ENCODE measurements around the gene GLS. TPM values are rescaled to one million over a fixed set of nuclear protein-coding genes. Genes with fewer than 3 reads are reported as not detected.
A peak's percentile ranks its signal among the peaks of the same experiment; 100 is the strongest.

GLS gene
- total and polyA plus RNA-seq, 2 of the 13 experiments (the other 11 are each of a cell fraction or from before 2014, with no cell fraction given): 78.6 to 183 TPM

DNA sequence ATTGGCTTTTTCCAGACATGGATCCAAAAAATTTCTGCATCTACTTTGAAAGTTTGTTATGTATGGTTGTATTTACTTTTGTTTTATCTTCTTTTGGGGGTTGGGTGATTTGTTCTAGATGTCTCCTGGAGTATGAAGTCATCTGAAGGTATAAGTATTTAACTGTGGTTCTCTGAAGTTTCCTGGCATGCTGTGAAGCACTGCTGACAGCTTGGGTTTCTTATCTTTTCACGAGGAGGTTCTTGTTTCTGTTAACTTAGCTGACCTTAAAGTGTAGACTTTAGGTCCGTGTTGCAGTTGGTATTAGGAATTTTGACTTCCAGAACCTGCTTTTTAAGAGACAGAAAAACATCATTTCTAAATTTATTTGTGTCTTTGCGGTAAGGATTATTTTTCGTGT is 15.9 kb downstream of the GLS start:
- ATAC-seq (no peak), FAIRE-seq (no peak), DNase-seq (ENCODE audit: low spot score) (no peak)
- H3K27ac ChIP-seq (ENCODE audit: extremely low read length, insufficient read depth, low read length): no peak overlapping the region
- ChIA-PET POLR2A (no interaction called here), CTCF (ENCODE audit: low intra/inter-chr PET ratio, low total read pairs) (no interaction called here)
- peaks cover 5 to 33% of the 10 kb centered on the region in 2 experiments; a peak in 4 of 5 replicates for H3K36me3 ChIP-seq (replicated peaks in 1 of 2; ENCODE audit: control insufficient read depth in 1 of 2, insufficient read depth in 2 of 2, low read length in 2 of 2)
- H3K79me2 ChIP-seq (ENCODE audit: insufficient read depth, low read length): peaks cover 26% of the 10 kb centered on the region
- no peak overlapping the region for H3K4me3 ChIP-seq (replicated peaks in 1 of 3; ENCODE audit: insufficient read depth in 1 of 3, low read depth in 2 of 3, low read length in 3 of 3)
- TF ChIP-seq ZNF746 (CRISPR knock-in tag; IDR thresholded peaks at IDR 0.05) (no peak), ZBTB7A (CRISPR knock-in tag; IDR thresholded peaks at IDR 0.05) (no peak), POLR2AphosphoS5 (IDR thresholded peaks at IDR 0.05; ENCODE audit: low read depth, low read length) (0 out of 2 replicates have a peak, but pooled peaks have one; percentile 8)
- H3K4me2 ChIP-seq (ENCODE audit: low read depth, low read length): no peak overlapping the region
- H3K9ac ChIP-seq (ENCODE audit: insufficient read depth, low read depth, low read length): no peak overlapping the region
- BruUV-seq (replicated peaks): no TSS peak
- H2AFZ ChIP-seq (ENCODE audit: low read length): no peak overlapping the region
- 94% methylated on average over 4 of the region's 4 CpGs for WGBS (ENCODE audit: low lambda C conversion rate)
- H3K4me1 ChIP-seq (ENCODE audit: insufficient read depth, low read length): no peaks in the 10 kb centered on the region
- intact Hi-C loops (cut with micrococcal nuclease; ENCODE audit: unreplicated experiment): no loop called here
- in situ Hi-C loops (cut with HindIII; ENCODE audit: extremely low pct_ligation_motif_present, low pct_unique_long_range_greater_than_20kb): no loop called here
- no peaks in the 10 kb centered on the region; the same call in 1 of the 2 replicates for H4K20me1 ChIP-seq (ENCODE audit: insufficient read depth, low read length)
- no peaks in the 10 kb centered on the region for H3K27me3 ChIP-seq (ENCODE audit: control insufficient read depth in 1 of 2, insufficient read depth in 2 of 2, low read length in 2 of 2)
- H3K9me3 ChIP-seq (ENCODE audit: low read length): no peaks in the 10 kb centered on the region

DNA sequence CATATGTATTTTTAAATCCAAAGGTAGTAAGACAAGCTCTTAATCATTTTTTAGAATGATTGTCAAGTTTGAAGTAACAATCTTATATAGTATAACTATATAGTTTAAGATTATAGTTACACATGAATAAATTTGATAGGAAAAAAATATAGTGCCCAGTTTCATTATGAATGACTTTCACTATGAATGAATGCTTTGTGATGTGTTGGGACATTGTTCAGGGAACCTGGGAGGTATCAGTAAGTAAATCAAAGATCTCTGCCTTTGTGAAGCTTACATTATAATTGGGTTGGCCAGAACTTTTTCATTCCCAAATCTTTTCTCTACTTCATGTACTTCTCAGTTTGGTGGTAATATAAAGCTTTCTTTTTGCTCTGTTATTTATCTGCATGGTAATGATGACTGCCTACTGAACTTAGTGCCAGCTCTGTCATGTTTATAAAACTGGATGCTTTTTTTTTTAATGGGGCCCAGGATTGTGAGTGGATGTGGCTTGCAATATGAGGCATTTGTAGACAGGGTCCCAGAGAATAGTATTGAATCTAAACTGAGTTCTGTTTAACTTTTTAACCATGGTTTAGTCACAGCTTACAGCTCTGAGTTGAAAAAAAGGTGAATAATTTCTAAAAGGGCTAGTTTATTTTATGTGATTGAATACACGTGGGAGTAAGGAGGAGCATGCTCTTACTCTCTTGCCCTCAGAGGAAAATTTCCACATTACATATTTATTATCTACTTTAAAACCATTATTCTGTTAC is 23.3 kb downstream of the GLS start:
- intact Hi-C loops (cut with micrococcal nuclease; ENCODE audit: unreplicated experiment): no loop called here
- CTCF ChIA-PET (ENCODE audit: low intra/inter-chr PET ratio, low total read pairs): no interaction called here
- no peak for ATAC-seq

More for the DNA sequence above, 23.3 kb downstream of the GLS start:
- 95% methylated on average over 1 of the region's 1 CpG for WGBS (ENCODE audit: low lambda C conversion rate)
- Histone ChIP-seq H3K79me2 (ENCODE audit: insufficient read depth, low read length) (no peaks in the 10 kb centered on the region), H3K36me3 (replicated peaks in 1 of 2; ENCODE audit: control insufficient read depth in 1 of 2, insufficient read depth in 2 of 2, low read length in 2 of 2) (peaks cover 3 to 53% of the 10 kb centered on the region in 2 experiments), H3K27me3 (ENCODE audit: control insufficient read depth in 1 of 2, insufficient read depth in 2 of 2, low read length in 2 of 2) (no peaks in the 10 kb centered on the region), H3K9me3 (ENCODE audit: low read length) (no peaks in the 10 kb centered on the region), H3K27ac (ENCODE audit: extremely low read length, insufficient read depth, low read length) (no peak overlapping the region), H3K4me1 (ENCODE audit: insufficient read depth, low read length) (no peaks in the 10 kb centered on the region), H3K4me3 (replicated peaks in 1 of 3; ENCODE audit: insufficient read depth in 1 of 3, low read depth in 2 of 3, low read length in 3 of 3) (no peak overlapping the region), H4K20me1 (ENCODE audit: insufficient read depth, low read length) (no peaks in the 10 kb centered on the region), H2AFZ (ENCODE audit: low read length) (no peak overlapping the region), H3K4me2 (ENCODE audit: low read depth, low read length) (no peak overlapping the region), H3K9ac (ENCODE audit: insufficient read depth, low read depth, low read length) (no peak overlapping the region)
- POLR2A ChIA-PET: no interaction called here
- DNase-seq (ENCODE audit: low spot score): no peak
- no TSS peak for BruUV-seq (replicated peaks)
- TF ChIP-seq RBAK (CRISPR knock-in tag; IDR thresholded peaks at IDR 0.05) (no peak), RBFOX2 (IDR thresholded peaks at IDR 0.05; ENCODE audit: low read depth, low read length) (0 out of 2 replicates have a peak, but pooled peaks have one; percentile 9)
- no peak for FAIRE-seq
- in situ Hi-C loops (cut with HindIII; ENCODE audit: extremely low pct_ligation_motif_present, low pct_unique_long_range_greater_than_20kb): no loop called here

Data from HepG2 (cell line).